T-cell (primary cell): ENCODE measurements around the gene BRI3BP. TPM values are rescaled to one million over a fixed set of nuclear protein-coding genes. Genes with fewer than 3 reads are reported as not detected.
A peak's percentile ranks its signal among the peaks of the same experiment; 100 is the strongest.
"Not testable (repeated sequence)": the region's sequence is repeated elsewhere in the genome, so short reads cannot be mapped to it uniquely, and the experiment has no call there.

Source experiments
- ATAC-seq, 4 experiments: fragments of 200-7000 bp in 3 of 4; fragments of 150-1000 bp in 1 of 4; cut with Tn5 transposase; replicated peaks in 1 of 4; 1 replicate in 3 of 4; 2 replicates in 1 of 4; pipeline ENCODE4 v1.10.0; 2021; ENCODE audit warnings: moderate library complexity in 3 of 4, mild to moderate bottlenecking in 2 of 4, moderate number of reproducible peaks in 1 of 4
- CTCF ChIA-PET, 2 donors: fragments of 300-600 bp; sonication (Branson Sonifier 250); formaldehyde crosslinking; loops; one replicate each; lab custom pipeline; 2022; ENCODE audit warnings: antibody characterized with exemption in 2 of 2; lab: Charles Lee
- POLR2A ChIA-PET, 2 donors: fragments of 300-600 bp; sonication (Branson Sonifier 250); formaldehyde crosslinking; loops; one replicate each; lab custom pipeline; 2022; ENCODE audit warnings: antibody characterized with exemption in 2 of 2; lab: Charles Lee
- DNase-seq, 35 experiments: peaks; one replicate each; pipeline versions ENCODE4 v3.0.0 to v3.0.0-alpha.2; 2013 to 2023
- H3K27ac ChIP-seq: one replicate; pipeline ENCODE4 v1.5.1; 2013; ENCODE audit warnings: low read length
- H3K27me3 ChIP-seq, 2 experiments: replicated peaks in 1 of 2; 1 replicate in 1 of 2; 2 replicates in 1 of 2; pipeline versions ENCODE4 v1.6.1 to v1.7.0; 2013; ENCODE audit warnings: low read length in 1 of 2, mixed read lengths in 1 of 2; ENCODE audit not compliant: control insufficient read depth in 2 of 2, insufficient read depth in 2 of 2; ENCODE audit errors: extremely low read depth in 1 of 2
- H3K36me3 ChIP-seq, 2 donors: 1 replicate in 1 of 2; 2 replicates in 1 of 2; pipeline versions ENCODE4 v1.6.1 to v1.7.0; 2013; ENCODE audit warnings: low read length in 1 of 2; ENCODE audit not compliant: control insufficient read depth in 2 of 2, insufficient read depth in 1 of 2; ENCODE audit errors: extremely low read depth in 1 of 2
- H3K4me1 ChIP-seq, 2 experiments: 1 replicate in 1 of 2; 2 replicates in 1 of 2; pipeline versions ENCODE4 v1.6.1 to v1.7.0; 2013; ENCODE audit warnings: low read length in 2 of 2, mixed read lengths in 1 of 2; ENCODE audit not compliant: insufficient read depth in 2 of 2, control insufficient read depth in 1 of 2; ENCODE audit errors: extremely low read depth in 1 of 2
- H3K4me3 ChIP-seq, 2 donors: 1 replicate in 1 of 2; 2 replicates in 1 of 2; pipeline versions ENCODE4 v1.5.1 to v1.7.0; 2013; ENCODE audit warnings: mild to moderate bottlenecking in 2 of 2, low read length in 1 of 2, moderate library complexity in 1 of 2; ENCODE audit not compliant: control insufficient read depth in 1 of 2; ENCODE audit errors: extremely low read depth in 1 of 2
- H3K9me3 ChIP-seq: 2 replicates; pipeline ENCODE4 v1.7.0; 2013
- H3K27ac Mint-ChIP-seq, 2 donors: one replicate each; pipeline ENCODE4 v1.8.0; 2020 to 2021; ENCODE audit warnings: mild to moderate bottlenecking in 2 of 2, mixed read lengths in 2 of 2
- H3K27me3 Mint-ChIP-seq, 2 donors: one replicate each; pipeline ENCODE4 v1.8.0; 2021 to 2022; ENCODE audit warnings: mixed read lengths in 2 of 2
- H3K36me3 Mint-ChIP-seq: one replicate; pipeline ENCODE4 v1.8.0; 2021; ENCODE audit warnings: mixed read lengths
- H3K4me1 Mint-ChIP-seq, 3 donors: one replicate each; pipeline ENCODE4 v1.8.0; 2020 to 2022; ENCODE audit warnings: mixed read lengths in 3 of 3, mild to moderate bottlenecking in 1 of 3
- H3K4me3 Mint-ChIP-seq, 3 donors: one replicate each; pipeline ENCODE4 v1.8.0; 2020 to 2022; ENCODE audit warnings: mild to moderate bottlenecking in 3 of 3, mixed read lengths in 3 of 3, moderate library complexity in 3 of 3
- H3K9me3 Mint-ChIP-seq, 3 donors: one replicate each; pipeline ENCODE4 v1.8.0; 2020 to 2022; ENCODE audit warnings: mixed read lengths in 3 of 3
- WGBS: methylation state at CpG from one replicate; pipeline ENCODE4 v1.1.5; 2013; ENCODE audit warnings: missing lambda C conversion rate; ENCODE audit not compliant: insufficient coverage; 5-methylcytosine and 5-hydroxymethylcytosine counted together
- total RNA-seq, 35 experiments: library from RNA in 6 of 35; stranded (reverse) in 6 of 35; fragments of 120-200 nt in 1 of 35; gene quantifications; one replicate each; pipeline versions ENCODE4 v1.2.1 to v1.2.4 and lab custom pipeline; 2013 to 2026

BRI3BP gene
- total RNA-seq, 5 donors from 2014 or later (not counting 1 experiment from before 2014, with no cell fraction given) = 4.8 to 8.1 (median 7.0) TPM

DNA sequence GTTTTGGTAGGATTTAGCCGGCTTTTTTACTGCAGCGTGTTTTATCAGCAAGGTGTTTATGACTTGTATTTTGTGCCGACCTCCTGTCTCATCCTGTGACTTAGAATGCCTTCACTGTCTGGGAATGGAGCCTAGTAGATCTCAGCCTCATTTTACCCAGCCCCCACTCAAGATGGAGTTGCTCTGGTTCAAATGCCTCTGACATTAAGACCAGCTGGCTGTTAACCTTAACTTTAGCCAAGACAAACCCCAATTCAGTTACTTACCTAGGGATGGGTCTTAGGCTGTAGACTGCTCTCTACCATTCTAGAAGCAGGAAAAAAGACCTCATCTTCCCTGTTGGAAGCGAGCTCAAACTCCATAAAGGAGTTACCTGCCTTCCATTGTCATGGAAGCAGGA lies 70.1 kb downstream of the BRI3BP start:
- H3K27ac Mint-ChIP-seq, H3K27ac ChIP-seq, H3K4me1 ChIP-seq, ATAC-seq, DNase-seq, H3K4me3 ChIP-seq, H3K36me3 ChIP-seq, H3K27me3 ChIP-seq, H3K9me3 Mint-ChIP-seq, H3K9me3 ChIP-seq, H3K36me3 Mint-ChIP-seq, CTCF ChIA-PET: not testable (repeated sequence)
- Mint-ChIP-seq H3K27me3 (peaks cover 0 to 16% of the 10 kb centered on the region in 2 donors), H3K4me3 (peak overlapping the region in 1 of 3 donors; percentile 83), H3K4me1 (peaks cover 18 to 27% (median 21%) of the 10 kb centered on the region in 3 donors)
- WGBS = no CpG with 5 or more reads among the region's 4 CpGs
- POLR2A ChIA-PET = interaction anchor here in 1 of 2 donors (1.1 kb wide), 1 partner anchor 14 kb away, joined by 3 read pairs; no protein-coding TSS in a partner anchor

DNA sequence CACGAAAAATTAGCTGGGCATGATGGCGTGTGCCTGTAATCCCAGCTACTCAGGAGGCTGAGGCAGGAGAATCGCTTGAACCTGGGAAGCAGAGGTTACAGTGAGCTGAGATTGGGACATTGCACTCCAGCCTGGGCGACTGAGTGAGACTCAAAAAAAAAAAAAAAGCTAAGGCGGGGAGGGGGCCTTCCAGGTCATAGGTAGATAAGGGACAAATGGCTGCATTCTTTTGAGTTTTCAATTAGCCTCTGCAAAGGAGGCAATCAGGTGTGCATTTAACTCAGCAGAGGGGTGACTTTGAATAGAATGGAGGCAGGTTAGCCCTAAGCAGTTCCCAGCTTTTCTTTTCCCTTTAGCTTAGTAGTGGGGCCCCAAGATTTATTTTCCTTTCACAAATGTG lies 71.0 kb downstream of the BRI3BP start:
- no peaks in the 10 kb centered on the region for H3K9me3 ChIP-seq
- Mint-ChIP-seq H3K36me3 (no peaks in the 10 kb centered on the region), H3K9me3 (no peaks in the 10 kb centered on the region), H3K27me3 (peaks cover 0 to 12% of the 10 kb centered on the region in 2 donors), H3K4me3 (peak overlapping the region; percentile 68 to 86 (median 83)), H3K27ac (no peak overlapping the region), H3K4me1 (peaks cover 18 to 27% (median 21%) of the 10 kb centered on the region in 3 donors)
- ChIA-PET CTCF (interaction anchor here in 1 of 2 donors (0.7 kb wide), 1 partner anchor 147 kb away, joined by 4 read pairs; no protein-coding TSS in a partner anchor), POLR2A (interaction anchor here (1.1 to 2.4 kb wide), 2 partner anchors 15 kb away, joined by 3 to 13 read pairs; no protein-coding TSS in a partner anchor)
- H3K36me3 ChIP-seq = peaks cover 3% of the 10 kb centered on the region in 2 donors
- DNase-seq (no peak), ATAC-seq (no peak)
- WGBS = 40% methylated on average over 1 of the region's 5 CpGs
- H3K4me3 ChIP-seq = peak overlapping the region; percentile 58 to 79
- peaks cover 3 to 8% of the 10 kb centered on the region in 2 experiments for H3K4me1 ChIP-seq
- no peak overlapping the region for H3K27ac ChIP-seq
- peaks cover 0 to 2% of the 10 kb centered on the region in 2 experiments for H3K27me3 ChIP-seq

DNA sequence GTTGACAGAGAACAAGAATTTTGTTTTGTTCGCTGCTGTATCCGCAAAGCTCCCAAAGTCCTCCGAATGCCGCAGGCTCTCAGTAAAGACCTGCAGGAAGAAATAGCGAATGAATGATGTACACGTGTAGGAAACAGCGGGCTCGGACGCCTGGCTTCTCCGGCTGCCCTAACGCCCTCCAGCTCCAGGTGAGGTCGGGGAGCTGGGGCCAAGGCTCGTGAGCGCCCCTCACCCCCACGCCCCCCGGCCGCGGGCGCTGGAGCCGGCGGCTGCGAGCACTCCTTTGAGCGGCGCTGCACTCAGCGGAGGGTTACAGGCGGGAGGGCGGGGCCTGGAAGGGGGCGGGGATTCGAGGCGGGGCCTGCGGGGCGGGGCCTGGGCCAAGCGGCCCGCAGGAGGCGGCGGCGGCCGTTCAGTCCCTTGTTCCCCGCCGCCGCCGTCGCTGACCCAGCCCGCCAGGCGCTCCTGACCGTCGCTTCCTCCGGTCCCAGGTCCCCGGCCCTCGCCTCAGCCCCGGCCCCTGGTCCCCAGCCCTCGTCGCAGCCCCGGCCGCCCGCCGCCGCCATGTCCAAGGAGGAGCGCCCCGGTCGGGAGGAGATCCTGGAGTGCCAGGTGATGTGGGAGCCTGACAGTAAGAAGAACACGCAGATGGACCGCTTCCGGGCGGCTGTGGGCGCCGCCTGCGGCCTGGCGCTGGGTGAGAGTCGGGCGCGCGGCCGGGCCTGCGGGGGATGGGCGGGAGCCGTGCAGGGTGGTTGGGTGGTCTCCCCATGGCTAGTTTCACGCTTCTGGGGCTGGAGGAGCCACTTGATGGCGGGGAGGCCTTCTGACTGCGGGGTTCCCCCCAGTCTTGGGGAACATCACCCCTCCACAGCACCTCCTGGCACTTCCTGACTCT lies 71.8 kb downstream of the BRI3BP start, which contains the start of gene AACS:
Gene AACS (plus strand): TSS at position 415 of the 898 bp plus-strand sequence. CDS start 150 bp downstream, at position 565.
- under 1% methylated on average over 77 of the region's 80 CpGs for WGBS
- peak; percentile 36 to 85 (median 66) for DNase-seq
- Histone ChIP-seq H3K9me3 (no peaks in the 10 kb centered on the region), H3K4me3 (peak within 1 kb of the TSS; percentile 58 to 79), H3K4me1 (peaks cover 3 to 8% of the 10 kb centered on the region in 2 experiments), H3K27me3 (peaks cover 0 to 2% of the 10 kb centered on the region in 2 experiments), H3K36me3 (peaks cover 3 to 5% of the 10 kb centered on the region in 2 donors), H3K27ac (no peak within 1 kb of the TSS)
- ATAC-seq = peak; percentile 94 to 98 (median 97)
- H3K4me3 Mint-ChIP-seq = peak within 1 kb of the TSS; percentile 80 to 86 (median 83)
- POLR2A ChIA-PET = interaction anchor here (0.7 to 2.4 kb wide), 2 partner anchors 16 to 125 kb away, joined by 3 to 13 read pairs; no protein-coding TSS in a partner anchor
- no peaks in the 10 kb centered on the region for H3K36me3 Mint-ChIP-seq
- H3K9me3 Mint-ChIP-seq = no peaks in the 10 kb centered on the region
- CTCF ChIA-PET = interaction anchor here in 1 of 2 donors (0.7 kb wide), 1 partner anchor 11 kb away, joined by 3 read pairs; no protein-coding TSS in a partner anchor
- H3K27me3 Mint-ChIP-seq = peaks cover 0 to 9% of the 10 kb centered on the region in 2 donors
- H3K27ac Mint-ChIP-seq = peak within 1 kb of the TSS; percentile 66 to 75
- peaks cover 18 to 27% (median 21%) of the 10 kb centered on the region in 3 donors for H3K4me1 Mint-ChIP-seq

DNA sequence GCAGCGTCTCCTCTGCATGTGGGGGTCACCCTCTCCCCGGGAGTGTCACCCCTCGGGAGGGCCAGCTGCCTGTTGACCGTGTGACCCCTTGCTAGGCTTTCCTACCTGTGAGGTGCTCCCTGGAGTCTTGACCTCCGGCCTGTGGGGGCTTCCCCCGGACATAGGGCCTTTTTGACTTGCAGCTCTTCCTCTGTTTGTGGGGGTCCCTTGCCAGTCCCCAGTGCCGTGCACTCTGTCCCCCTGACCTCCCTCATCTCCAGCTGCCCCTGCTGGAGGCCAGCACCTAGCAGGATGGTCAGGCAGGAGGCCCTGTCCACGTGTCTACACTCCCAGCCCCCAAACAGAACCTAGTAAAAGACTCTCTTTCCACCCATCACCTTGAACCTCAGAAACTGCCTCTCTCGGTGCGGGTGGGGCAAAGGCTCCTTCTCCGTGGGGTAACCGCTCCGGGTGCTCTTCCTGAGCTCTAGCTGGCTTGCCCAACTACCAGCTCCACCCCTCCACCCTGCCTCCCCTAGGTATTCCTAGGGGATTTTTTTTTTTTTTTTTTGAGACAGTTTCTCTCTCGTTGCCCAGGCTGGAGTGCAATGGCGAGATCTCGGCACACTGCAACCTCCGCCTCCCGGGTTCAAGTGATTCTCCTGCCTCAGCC lies 72.6 kb downstream of the BRI3BP start:
- ChIA-PET CTCF (no interaction called here), POLR2A (interaction anchor here (0.7 to 2.4 kb wide), 2 partner anchors 17 to 125 kb away, joined by 3 to 13 read pairs; no protein-coding TSS in a partner anchor)
- Mint-ChIP-seq H3K4me3 (peak overlapping the region; percentile 80 to 86 (median 83)), H3K4me1 (peaks cover 18 to 27% (median 21%) of the 10 kb centered on the region in 3 donors), H3K36me3 (no peaks in the 10 kb centered on the region), H3K9me3 (no peaks in the 10 kb centered on the region), H3K27me3 (peaks cover 0 to 7% of the 10 kb centered on the region in 2 donors), H3K27ac (peak overlapping the region; percentile 66 to 75)
- Histone ChIP-seq H3K4me1 (peaks cover 3 to 8% of the 10 kb centered on the region in 2 experiments), H3K36me3 (peaks cover 3 to 5% of the 10 kb centered on the region in 2 donors), H3K4me3 (peak overlapping the region; percentile 55 to 67), H3K9me3 (no peaks in the 10 kb centered on the region), H3K27ac (no peak overlapping the region), H3K27me3 (peaks cover 0 to 2% of the 10 kb centered on the region in 2 experiments)
- ATAC-seq = no peak
- WGBS = 21% methylated on average over 7 of the region's 18 CpGs
- DNase-seq = no peak

DNA sequence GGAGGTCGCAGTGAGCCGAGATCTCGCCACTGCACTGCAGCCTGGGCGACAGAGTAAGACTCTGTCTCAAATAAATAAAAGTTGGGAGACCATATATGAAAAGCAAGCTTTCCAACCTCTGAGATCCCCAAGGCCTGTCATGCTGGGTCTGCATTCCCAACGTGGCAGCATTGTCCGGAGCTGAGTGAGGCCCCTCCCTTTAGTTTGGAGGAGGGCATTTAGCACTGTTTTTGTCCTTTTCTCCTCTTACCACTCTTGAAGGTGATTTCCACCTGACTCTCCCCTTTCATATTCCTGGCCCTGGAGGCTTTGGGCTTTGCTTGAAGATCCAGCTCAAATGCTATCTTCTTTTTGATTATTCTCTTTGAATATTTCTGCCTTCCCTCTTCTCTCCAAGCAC lies 74.9 kb downstream of the BRI3BP start:
- no peak overlapping the region for H3K4me3 ChIP-seq
- POLR2A ChIA-PET = no interaction called here
- H3K27ac Mint-ChIP-seq = no peak overlapping the region
- DNase-seq = no peak
- no peak overlapping the region for H3K27ac ChIP-seq
- no peak for ATAC-seq
- peaks cover 3 to 5% of the 10 kb centered on the region in 2 donors for H3K36me3 ChIP-seq
- H3K27me3 ChIP-seq = no peaks in the 10 kb centered on the region
- peaks cover 19 to 27% (median 21%) of the 10 kb centered on the region in 3 donors for H3K4me1 Mint-ChIP-seq
- WGBS = 89% methylated on average over 3 of the region's 6 CpGs
- peaks cover 4% of the 10 kb centered on the region for H3K36me3 Mint-ChIP-seq
- no peaks in the 10 kb centered on the region for H3K27me3 Mint-ChIP-seq
- no peaks in the 10 kb centered on the region for H3K9me3 Mint-ChIP-seq
- CTCF ChIA-PET = no interaction called here
- peaks cover 3 to 8% of the 10 kb centered on the region in 2 experiments for H3K4me1 ChIP-seq
- no peaks in the 10 kb centered on the region for H3K9me3 ChIP-seq
- no peak overlapping the region for H3K4me3 Mint-ChIP-seq
